ENCODE data around the gene CCDC61. TPM values are rescaled to one million over a fixed set of nuclear protein-coding genes. Genes with fewer than 3 reads are reported as not detected.

Gene CCDC61
- total RNA-seq, 1 experiment from 2014 or later: 16.9 TPM

DNA sequence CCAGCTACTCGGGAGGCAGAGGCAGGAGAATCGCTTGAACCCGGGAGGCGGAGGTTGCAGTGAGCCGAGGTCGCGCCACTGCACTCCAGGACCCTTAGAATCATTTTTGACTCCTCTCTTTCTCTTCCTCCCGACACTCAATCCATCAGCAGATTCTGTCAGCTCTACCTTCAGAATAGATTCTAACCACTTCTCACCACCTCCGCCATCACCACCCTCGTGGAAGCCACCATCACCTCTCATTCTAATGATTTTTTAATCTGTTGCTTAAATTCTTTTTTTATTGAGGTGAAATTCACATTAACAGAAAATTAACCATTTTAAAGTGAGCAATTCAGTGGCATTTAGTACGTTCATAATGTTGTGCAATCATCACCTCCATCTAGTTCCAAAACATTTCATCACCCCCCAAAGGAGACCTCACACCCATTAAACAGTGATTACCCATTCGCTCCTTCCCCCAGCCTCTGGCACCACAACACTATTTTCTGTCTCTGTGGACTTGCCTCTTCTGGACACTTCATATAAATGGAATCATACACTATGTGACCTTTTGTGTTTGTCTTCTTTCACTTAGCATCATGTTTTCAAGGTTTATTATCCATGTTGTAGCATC is 5.0 kb upstream of the CCDC61 start:
- Histone ChIP-seq H2BK12ac (ENCODE audit: insufficient read length, low read depth, low read length) (no peak overlapping the region), H3K56ac (ENCODE audit: insufficient read length, low read depth, low read length) (no peak overlapping the region), H3K14ac (ENCODE audit: insufficient read depth, low read length) (no peak overlapping the region), H2BK20ac (ENCODE audit: low read depth, low read length, poor library complexity, severe bottlenecking) (no peak overlapping the region), H2BK120ac (ENCODE audit: low read depth, low read length, poor library complexity, severe bottlenecking) (no peak overlapping the region), H4K8ac (replicated peaks; ENCODE audit: insufficient read length, low read depth, low read length) (no peak overlapping the region), H4K91ac (ENCODE audit: insufficient read length, low read depth, low read length) (no peak overlapping the region), H3K4me2 (ENCODE audit: insufficient read depth, insufficient read length, low read length) (no peak overlapping the region), H3T11ph (ENCODE audit: low read length) (no peak overlapping the region), H3K79me2 (ENCODE audit: insufficient read depth, low read length) (no peaks in the 10 kb centered on the region), H3K4ac (ENCODE audit: low read depth, low read length) (no peak overlapping the region), H3K27ac (ENCODE audit: insufficient read length, low read depth, low read length) (no peak overlapping the region), H3K9me3 (ENCODE audit: control insufficient read depth, low read depth, low read length) (no peaks in the 10 kb centered on the region), H2AK5ac (ENCODE audit: insufficient read length, low read length) (no peak overlapping the region), H2AFZ (ENCODE audit: low read length) (no peak overlapping the region), H3K79me1 (ENCODE audit: insufficient read depth, low read depth, low read length, poor library complexity, severe bottlenecking) (no peaks in the 10 kb centered on the region), H3K4me1 (ENCODE audit: insufficient read depth, low read length) (no peaks in the 10 kb centered on the region), H3K23ac (ENCODE audit: insufficient read length, low read depth, low read length) (no peak overlapping the region), H3K27me3 (ENCODE audit: insufficient read depth, low read length) (no peaks in the 10 kb centered on the region), H2BK5ac (ENCODE audit: insufficient read length, low read length) (no peak overlapping the region), H2BK15ac (ENCODE audit: low read depth, low read length) (no peak overlapping the region), H4K5ac (ENCODE audit: insufficient read length, low read depth, low read length) (no peak overlapping the region), H3K9ac (ENCODE audit: extremely low read depth, insufficient read length, low read length) (no peak overlapping the region), H3K18ac (ENCODE audit: insufficient read length, low read depth, low read length) (no peak overlapping the region), H4K20me1 (ENCODE audit: control insufficient read depth, insufficient read depth, insufficient read length) (no peaks in the 10 kb centered on the region), H3K23me2 (ENCODE audit: insufficient read length, low read depth, low read length, poor library complexity, severe bottlenecking) (peaks cover 3% of the 10 kb centered on the region)
- Mint-ChIP-seq H3K27ac (no peak overlapping the region), H3K27me3 (ENCODE audit: low read depth) (peaks cover 22% of the 10 kb centered on the region), H3K4me1 (peaks cover 0 to 4% of the 10 kb centered on the region in 2 experiments; a peak in 2 of 4 replicates), H3K4me3 (no peak overlapping the region), H3K36me3 (ENCODE audit: insufficient read depth in 1 of 3, low read depth in 3 of 3) (no peaks in the 10 kb centered on the region), H3K9me3 (no peaks in the 10 kb centered on the region)
- no peak for TF ChIP-seq CTCF (conservative IDR thresholded peaks at IDR 0.05)
- no peak for DNase-seq
- no CpG with 5 or more reads among the region's 12 CpGs for WGBS (ENCODE audit: extremely low coverage, insufficient read length, low lambda C conversion rate)
